ENCODE data around the gene VIL1. TPM values are rescaled to one million over a fixed set of nuclear protein-coding genes. Genes with fewer than 3 reads are reported as not detected.

Gene VIL1
- total and polyA plus RNA-seq, 8 donors, result 10.1 to 27.9 (median 13.3) TPM

DNA sequence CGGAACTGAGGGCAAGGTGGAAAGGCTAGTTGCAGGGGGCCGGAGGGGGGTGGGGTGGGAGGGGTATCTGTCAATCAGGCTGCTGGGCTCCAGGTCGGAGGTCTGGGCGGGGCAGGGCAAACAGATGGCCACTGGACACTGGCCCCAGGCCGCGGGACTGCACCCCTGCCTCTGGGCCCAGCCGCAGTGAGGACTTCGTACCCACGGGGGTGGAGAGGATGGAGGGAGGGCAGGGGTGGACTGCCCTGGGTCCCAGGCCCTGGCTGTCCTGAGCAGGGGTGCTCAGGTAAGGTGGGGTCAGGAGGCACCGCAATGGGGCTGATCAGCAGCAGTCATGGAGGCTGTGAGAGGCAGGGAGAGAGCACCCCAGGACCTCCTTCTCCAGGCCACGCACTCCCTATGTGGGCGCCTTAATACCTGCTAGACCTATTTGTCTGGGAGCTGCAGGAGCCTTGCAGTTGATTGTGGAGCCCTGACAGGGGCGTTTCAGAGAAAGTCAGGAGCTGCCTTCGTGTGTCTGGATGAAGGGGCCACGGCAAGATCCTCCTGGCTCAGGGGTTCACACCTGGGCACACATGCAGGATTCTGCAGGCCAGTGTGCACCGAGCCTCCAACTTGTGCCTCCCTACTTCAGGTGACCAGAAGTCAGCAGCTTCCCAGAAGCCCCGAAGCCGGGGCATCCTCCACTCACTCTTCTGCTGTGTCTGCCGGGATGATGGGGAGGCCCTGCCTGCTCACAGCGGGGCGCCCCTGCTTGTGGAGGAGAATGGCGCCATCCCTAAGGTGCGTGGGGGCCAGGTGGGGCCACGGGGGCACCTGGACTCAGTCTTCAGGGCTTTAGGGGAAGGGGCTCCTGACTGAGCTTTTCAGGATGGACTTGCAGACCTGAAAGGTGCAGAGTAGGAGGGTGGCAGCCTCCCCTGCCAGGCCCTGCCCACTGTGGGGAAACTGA is 17.7 kb upstream of the VIL1 start:
- H3K9me3 ChIP-seq, result no peaks in the 10 kb centered on the region
- DNase-seq, result peak in 5 of 6 donors; percentile 49 to 74 (median 61)
- peak overlapping the region; percentile 80 to 98 (median 90) for H3K4me3 ChIP-seq
- H3K36me3 ChIP-seq, result peaks cover 0 to 37% (median 13%) of the 10 kb centered on the region in 3 donors
- no peak for ATAC-seq
- FAIRE-seq, result no peak
- TF ChIP-seq, protein P1, sequence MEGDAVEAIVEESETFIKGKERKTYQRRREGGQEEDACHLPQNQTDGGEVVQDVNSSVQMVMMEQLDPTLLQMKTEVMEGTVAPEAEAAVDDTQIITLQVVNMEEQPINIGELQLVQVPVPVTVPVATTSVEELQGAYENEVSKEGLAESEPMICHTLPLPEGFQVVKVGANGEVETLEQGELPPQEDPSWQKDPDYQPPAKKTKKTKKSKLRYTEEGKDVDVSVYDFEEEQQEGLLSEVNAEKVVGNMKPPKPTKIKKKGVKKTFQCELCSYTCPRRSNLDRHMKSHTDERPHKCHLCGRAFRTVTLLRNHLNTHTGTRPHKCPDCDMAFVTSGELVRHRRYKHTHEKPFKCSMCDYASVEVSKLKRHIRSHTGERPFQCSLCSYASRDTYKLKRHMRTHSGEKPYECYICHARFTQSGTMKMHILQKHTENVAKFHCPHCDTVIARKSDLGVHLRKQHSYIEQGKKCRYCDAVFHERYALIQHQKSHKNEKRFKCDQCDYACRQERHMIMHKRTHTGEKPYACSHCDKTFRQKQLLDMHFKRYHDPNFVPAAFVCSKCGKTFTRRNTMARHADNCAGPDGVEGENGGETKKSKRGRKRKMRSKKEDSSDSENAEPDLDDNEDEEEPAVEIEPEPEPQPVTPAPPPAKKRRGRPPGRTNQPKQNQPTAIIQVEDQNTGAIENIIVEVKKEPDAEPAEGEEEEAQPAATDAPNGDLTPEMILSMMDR (IDR thresholded peaks at IDR 0.05), result no peak
- H3K4me1 ChIP-seq, result peaks cover 15 to 27% (median 20%) of the 10 kb centered on the region in 3 donors
- 20 to 28% methylated on average over 20 to 24 of the region's 24 CpGs for WGBS, 2 donors
- H3K27ac ChIP-seq, result peak overlapping the region; percentile 95 to 100 (median 98)
- H3K27me3 ChIP-seq, result no peaks in the 10 kb centered on the region
- intact Hi-C loops (cut with DNase I), result loop anchor here in 1 of 3 donors (10.0 kb wide), 1 partner anchor 254 kb away; the partner anchor contains the start of genes BCS1L and ZNF142

GRCh38 chr2:218401890-218402289 is 17.0 kb upstream of the VIL1 start:
- intact Hi-C loops (cut with DNase I), result loop anchor here in 1 of 3 donors (10.0 kb wide), 1 partner anchor 253 kb away; the partner anchor contains the start of genes BCS1L and ZNF142
- DNase-seq, result peak in 2 of 6 donors; percentile 50 to 80
- TF ChIP-seq, protein P1 (IDR thresholded peaks at IDR 0.05), result no peak
- no peaks in the 10 kb centered on the region for H3K27me3 ChIP-seq
- no peak for FAIRE-seq
- H3K9me3 ChIP-seq, result no peaks in the 10 kb centered on the region
- no peak for ATAC-seq
- peaks cover 15 to 27% (median 18%) of the 10 kb centered on the region in 3 donors for H3K4me1 ChIP-seq
- H3K27ac ChIP-seq, result no peak overlapping the region
- 62 to 65% methylated on average over 8 to 9 of the region's 9 CpGs for WGBS, 2 donors
- H3K4me3 ChIP-seq, result peak overlapping the region in 2 of 4 donors; percentile 80 to 98
- peaks cover 0 to 37% (median 13%) of the 10 kb centered on the region in 3 donors for H3K36me3 ChIP-seq

- peaks cover 15 to 21% (median 18%) of the 10 kb centered on the region in 3 donors for H3K4me1 ChIP-seq
- TF ChIP-seq, protein P1 (IDR thresholded peaks at IDR 0.05), result no peak
- H3K36me3 ChIP-seq, result peaks cover 0 to 37% (median 13%) of the 10 kb centered on the region in 3 donors
- H3K27me3 ChIP-seq, result no peaks in the 10 kb centered on the region
- H3K27ac ChIP-seq, result no peak overlapping the region
- intact Hi-C loops (cut with DNase I), result loop anchor here in 1 of 3 donors (10.0 kb wide), 1 partner anchor 252 kb away; the partner anchor contains the start of genes BCS1L and ZNF142
- FAIRE-seq (no peak), DNase-seq (peak in 1 of 6 donors; percentile 77), ATAC-seq (no peak)
- H3K9me3 ChIP-seq, result no peaks in the 10 kb centered on the region
- WGBS, 2 donors, result 76 to 79% methylated on average over 8 of the region's 8 CpGs
- no peak overlapping the region for H3K4me3 ChIP-seq
Measured at GRCh38 chr2:218402491-218402901, 16.4 kb upstream of the VIL1 start.

DNA sequence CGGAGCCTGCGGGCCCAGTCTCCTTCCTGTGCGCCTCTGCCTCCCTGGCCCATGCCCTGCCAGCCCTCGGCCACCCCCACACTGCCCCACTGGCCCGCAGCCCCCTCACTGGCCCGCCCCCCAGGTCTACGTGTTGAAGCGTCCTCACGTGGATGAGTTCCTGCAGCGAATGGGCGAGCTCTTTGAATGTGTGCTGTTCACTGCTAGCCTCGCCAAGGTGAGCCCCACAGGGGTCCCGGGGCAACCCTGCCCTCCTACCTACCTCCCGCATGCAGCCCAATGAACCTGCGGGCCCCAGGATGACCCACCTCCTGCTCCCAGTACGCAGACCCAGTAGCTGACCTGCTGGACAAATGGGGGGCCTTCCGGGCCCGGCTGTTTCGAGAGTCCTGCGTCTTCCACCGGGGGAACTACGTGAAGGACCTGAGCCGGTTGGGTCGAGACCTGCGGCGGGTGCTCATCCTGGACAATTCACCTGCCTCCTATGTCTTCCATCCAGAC is 16.0 kb upstream of the VIL1 start:
- TF ChIP-seq, protein P1 (IDR thresholded peaks at IDR 0.05), result no peak
- no peak for FAIRE-seq
- ATAC-seq, result no peak
- H3K27ac ChIP-seq, result no peak overlapping the region
- 86 to 87% methylated on average over 24 to 26 of the region's 26 CpGs for WGBS, 2 donors
- peaks cover 0 to 37% (median 13%) of the 10 kb centered on the region in 3 donors for H3K36me3 ChIP-seq
- no peak overlapping the region for H3K4me3 ChIP-seq
- peaks cover 12 to 20% (median 20%) of the 10 kb centered on the region in 3 donors for H3K4me1 ChIP-seq
- no peaks in the 10 kb centered on the region for H3K27me3 ChIP-seq
- H3K9me3 ChIP-seq, result no peaks in the 10 kb centered on the region
- DNase-seq, result peak in 2 of 6 donors; percentile 47 to 79
- intact Hi-C loops (cut with DNase I), result loop anchor here in 1 of 3 donors (10.0 kb wide), 1 partner anchor 252 kb away; the partner anchor contains the start of genes BCS1L and ZNF142

Data from pancreas (tissue), 10 donors.